H1 (cell line): Measurements from ENCODE around the gene OR8B3. TPM values are rescaled to one million over a fixed set of nuclear protein-coding genes. Genes with fewer than 3 reads are reported as not detected.

Source experiments
- CTCF ChIA-PET: fragments of 300-600 bp; sonication (Branson Sonifier 250); formaldehyde crosslinking; loops from one replicate; lab custom pipeline; 2021; ENCODE audit not compliant: partially characterized antibody; lab: Charles Lee
- POLR2A ChIA-PET: fragments of 300-600 bp; sonication (Branson Sonifier 250); formaldehyde crosslinking; loops from one replicate; lab custom pipeline; 2021; ENCODE audit warnings: inconsistent platforms; ENCODE audit not compliant: partially characterized antibody; lab: Charles Lee
- DNase-seq, 2 experiments: peaks; one replicate each; pipeline versions ENCODE4 v3.0.0 to v3.0.0-alpha.2; 2010 to 2022; ENCODE audit warnings: low spot score in 2 of 2, low read depth in 1 of 2, mixed read lengths in 1 of 2
- FAIRE-seq: peaks from 2 replicates; lab custom pipeline; 2011; peaks lifted over from hg19 to GRCh38; lab: Jason Lieb, UNC
- H2AFZ ChIP-seq: 2 replicates; pipeline ENCODE4 v1.8.1; 2012; ENCODE audit warnings: low read length, inconsistent platforms
- H2AK5ac ChIP-seq: 2 replicates; pipeline ENCODE4 v1.6.1; 2013; ENCODE audit warnings: low read depth, low read length
- H2BK120ac ChIP-seq: replicated peaks from 2 replicates; pipeline ENCODE3; 2013; ENCODE audit warnings: low read depth, low read length, inconsistent platforms
- H2BK12ac ChIP-seq: 2 replicates; pipeline ENCODE4 v1.6.1; 2013; ENCODE audit warnings: low read depth, low read length
- H2BK15ac ChIP-seq: 2 replicates; pipeline ENCODE4 v1.6.1; 2013; ENCODE audit warnings: low read length
- H2BK20ac ChIP-seq: 2 replicates; pipeline ENCODE4 v1.6.1; 2013; ENCODE audit warnings: low read length
- H2BK5ac ChIP-seq: 2 replicates; pipeline ENCODE4 v1.6.1; 2013; ENCODE audit warnings: low read depth, low read length
- H3K14ac ChIP-seq: 2 replicates; pipeline ENCODE4 v1.6.1; 2013; ENCODE audit warnings: inconsistent platforms; ENCODE audit not compliant: insufficient read length
- H3K18ac ChIP-seq: 2 replicates; pipeline ENCODE4 v1.6.1; 2013; ENCODE audit warnings: low read length; ENCODE audit errors: extremely low read depth
- H3K23ac ChIP-seq: 2 replicates; pipeline ENCODE4 v1.6.1; 2013; ENCODE audit warnings: inconsistent platforms; ENCODE audit not compliant: insufficient read length
- H3K23me2 ChIP-seq: 2 replicates; pipeline ENCODE4 v1.6.1; 2013; ENCODE audit warnings: low read depth, low read length
- H3K27ac ChIP-seq: 2 replicates; pipeline ENCODE4 v1.6.1; 2011; ENCODE audit warnings: low read depth, low read length, inconsistent platforms
- H3K27me3 ChIP-seq, 4 experiments: replicated peaks in 1 of 4; 1 replicate in 1 of 4; 2 replicates in 3 of 4; pipeline versions ENCODE4 v1.6.1 to v1.8.1; 2011 to 2013; ENCODE audit warnings: low read length in 3 of 4, mild to moderate bottlenecking in 3 of 4, inconsistent platforms in 2 of 4, mixed read lengths in 2 of 4, moderate library complexity in 1 of 4; ENCODE audit not compliant: control insufficient read depth in 3 of 4, insufficient read depth in 3 of 4; ENCODE audit errors: extremely low read depth in 1 of 4
- H3K36me3 ChIP-seq, 4 experiments: 2 replicates each; pipeline versions ENCODE4 v1.6.1 to v1.8.1; 2011 to 2013; ENCODE audit warnings: mild to moderate bottlenecking in 4 of 4, low read length in 3 of 4, moderate library complexity in 2 of 4, control low read depth in 1 of 4, inconsistent platforms in 1 of 4; ENCODE audit not compliant: insufficient read depth in 4 of 4, control insufficient read depth in 2 of 4
- H3K4ac ChIP-seq: replicated peaks from 2 replicates; pipeline ENCODE3; 2013; ENCODE audit warnings: low read length, low read depth, mixed read lengths, inconsistent platforms; ENCODE audit not compliant: insufficient read length
- H3K4me1 ChIP-seq, 4 experiments: replicated peaks in 1 of 4; 1 replicate in 1 of 4; 2 replicates in 3 of 4; pipeline versions ENCODE4 v1.6.1 to v1.8.1; 2011 to 2013; ENCODE audit warnings: low read length in 3 of 4, inconsistent platforms in 2 of 4, mixed read lengths in 1 of 4; ENCODE audit not compliant: insufficient read depth in 4 of 4, control insufficient read depth in 3 of 4
- H3K4me2 ChIP-seq, 2 experiments: 2 replicates each; pipeline versions ENCODE4 v1.6.1 to v1.8.1; 2011 to 2013; ENCODE audit warnings: low read depth in 2 of 2, low read length in 2 of 2, control low read depth in 1 of 2, inconsistent platforms in 1 of 2, mild to moderate bottlenecking in 1 of 2; ENCODE audit not compliant: insufficient read depth in 1 of 2
- H3K4me3 ChIP-seq, 4 experiments: fragments of 200-600, 300-600 bp in 1 of 4; sonication (generic), shearing (Covaris generic), sonication (Bioruptor Twin) in 1 of 4; 2 replicates each; pipeline versions ENCODE4 v1.5.1 to v1.8.1; 2011 to 2016; ENCODE audit warnings: low read length in 4 of 4, low read depth in 3 of 4, control low read depth in 2 of 4, inconsistent platforms in 2 of 4, mild to moderate bottlenecking in 2 of 4, mixed read lengths in 1 of 4, moderate library complexity in 1 of 4; ENCODE audit not compliant: insufficient read depth in 2 of 4; ENCODE audit errors: extremely low read depth in 1 of 4
- H3K56ac ChIP-seq: replicated peaks from 2 replicates; pipeline ENCODE3; 2013; ENCODE audit warnings: low read depth, mild to moderate bottlenecking, mixed read lengths, low read length, inconsistent platforms; ENCODE audit not compliant: insufficient read length
- H3K79me1 ChIP-seq: 2 replicates; pipeline ENCODE4 v1.6.1; 2013; ENCODE audit warnings: low read depth, low read length, control low read depth
- H3K79me2 ChIP-seq, 2 experiments: 2 replicates each; pipeline versions ENCODE4 v1.6.1 to v1.8.1; 2012 to 2013; ENCODE audit warnings: low read length in 2 of 2, mild to moderate bottlenecking in 2 of 2, inconsistent platforms in 1 of 2; ENCODE audit not compliant: insufficient read depth in 2 of 2, control insufficient read depth in 1 of 2
- H3K9ac ChIP-seq, 4 experiments: replicated peaks in 1 of 4; 1 replicate in 1 of 4; 2 replicates in 3 of 4; pipeline versions ENCODE4 v1.6.1 to v1.8.1; 2011 to 2013; ENCODE audit warnings: low read depth in 3 of 4, low read length in 3 of 4, control low read depth in 2 of 4, mild to moderate bottlenecking in 2 of 4, moderate library complexity in 2 of 4, inconsistent platforms in 1 of 4; ENCODE audit errors: extremely low read depth in 1 of 4
- H3K9me3 ChIP-seq, 2 experiments: 2 replicates each; pipeline versions ENCODE4 v1.6.1 to v1.8.1; 2012 to 2013; ENCODE audit warnings: mild to moderate bottlenecking in 2 of 2, moderate library complexity in 2 of 2, control low read depth in 1 of 2, inconsistent platforms in 1 of 2, low read depth in 1 of 2, low read length in 1 of 2, mixed read lengths in 1 of 2; ENCODE audit not compliant: insufficient read depth in 2 of 2
- H4K20me1 ChIP-seq, 2 experiments: replicated peaks in 1 of 2; 2 replicates each; pipeline versions ENCODE3 to v1.8.1; 2011 to 2013; ENCODE audit warnings: inconsistent platforms in 2 of 2, low read length in 2 of 2, mild to moderate bottlenecking in 1 of 2; ENCODE audit not compliant: insufficient read depth in 2 of 2, control insufficient read depth in 1 of 2
- H4K5ac ChIP-seq: 2 replicates; pipeline ENCODE4 v1.6.1; 2013; ENCODE audit warnings: low read length, low read depth, mixed read lengths, inconsistent platforms; ENCODE audit not compliant: insufficient read length
- H4K8ac ChIP-seq: 2 replicates; pipeline ENCODE4 v1.8.0; 2013; ENCODE audit warnings: mild to moderate bottlenecking, moderate library complexity, low read length, inconsistent platforms; ENCODE audit not compliant: insufficient read depth; ENCODE audit errors: extremely low read depth
- H4K91ac ChIP-seq: replicated peaks from 2 replicates; pipeline ENCODE3; 2013; ENCODE audit warnings: low read length, mixed read lengths, inconsistent platforms; ENCODE audit not compliant: insufficient read length
- BCL11A ChIP-seq, 2 experiments: IDR thresholded peaks; one replicate each; pipeline ENCODE4 v1.6.1; 2011; ENCODE audit warnings: low read depth in 2 of 2, low read length in 2 of 2, mild to moderate bottlenecking in 2 of 2
- POU5F1 ChIP-seq: IDR thresholded peaks from 2 replicates; pipeline ENCODE4 v1.6.1; 2011; ENCODE audit warnings: low read depth, mild to moderate bottlenecking, low read length, moderate library complexity
- RNF2 ChIP-seq: fragments of 200-900, 300-1000 bp; sonication (generic); IDR thresholded peaks from 2 replicates; pipeline ENCODE4 v1.7.1; 2016; ENCODE audit warnings: borderline replicate concordance, low read depth, mild to moderate bottlenecking, antibody characterized with exemption, low read length; ENCODE audit not compliant: poor library complexity, severe bottlenecking; ENCODE audit errors: missing control alignments
- RXRA ChIP-seq: IDR thresholded peaks from 2 replicates; pipeline ENCODE4 v1.6.1; 2011; ENCODE audit warnings: low read depth, mild to moderate bottlenecking, low read length, moderate library complexity; ENCODE audit not compliant: insufficient read depth
- SP4 ChIP-seq: IDR thresholded peaks from 2 replicates; pipeline ENCODE4 v1.6.1; 2012; ENCODE audit warnings: low read length, inconsistent platforms
- TEAD4 ChIP-seq: IDR thresholded peaks from 2 replicates; pipeline ENCODE4 v1.6.1; 2012; ENCODE audit warnings: low read depth, low read length, inconsistent platforms, mixed read lengths
- long read RNA-seq, 2 experiments: library from RNA in 1 of 2; library from capped mRNA in 1 of 2; stranded (forward); transcript quantifications; one replicate each; pipeline ENCODE4 v2.0.0, GENCODE V29; 2021; ENCODE audit warnings: inconsistent platforms in 1 of 2
- polyA minus RNA-seq, 3 experiments: library from RNA; depleted of rRNA, polyadenylated mRNA; stranded (reverse); fragments of >200 nt; gene quantifications; 1 replicate in 2 of 3; 2 replicates in 1 of 3; pipeline ENCODE4 v1.2.3, GENCODE V29; 2011
- polyA plus RNA-seq, 7 experiments: library from polyadenylated mRNA; depleted of rRNA in 3 of 7; stranded (reverse) in 5 of 7; unstranded in 2 of 7; fragments of >200 nt in 5 of 7; fragments of 200-250 nt in 2 of 7; gene quantifications; 1 replicate in 5 of 7; 2 replicates in 1 of 7; 4 replicates in 1 of 7; pipeline versions ENCODE4 v1.2.1 to v1.2.3, GENCODE V29; 2011 to 2013; ENCODE audit warnings: missing spikeins in 2 of 7, mixed read lengths in 2 of 7
- total RNA-seq: library from RNA; stranded (reverse); fragmentation: NEBNext Ultra II Directional; extraction: Animal tissue kit (Norgen Biotek cat#: 25700); gene quantifications from 2 replicates; pipeline ENCODE4 v1.2.1, GENCODE V29; 2021

The OR8B3 gene
- total RNA-seq (not detected in 2 replicates), polyA plus RNA-seq (2011; rRNA removed) (not detected in 2 replicates), polyA minus RNA-seq (2011; rRNA and poly(A)+ RNA removed) (not detected in 2 replicates)
- not detected for polyA plus RNA-seq (2011; cell fraction: cytosol; rRNA removed)
- polyA plus RNA-seq (2011; cell fraction: nucleus; rRNA removed): not detected
- polyA plus RNA-seq (2012, experiment 1 of 2): not detected in 4 replicates
- polyA plus RNA-seq (2012, experiment 2 of 2): not detected
- not detected for polyA plus RNA-seq (2013, experiment 1 of 2)
- not detected for polyA plus RNA-seq (2013, experiment 2 of 2)
- not detected for polyA minus RNA-seq (2011; cell fraction: cytosol; rRNA and poly(A)+ RNA removed)
- polyA minus RNA-seq (2011; cell fraction: nucleus; rRNA and poly(A)+ RNA removed): not detected
- long read RNA-seq, experiment 1: 0 reads
- long read RNA-seq, experiment 2: 0 reads

- no peaks in the 10 kb centered on the region for H3K27me3 ChIP-seq
- H3K27ac ChIP-seq: no peak within 1 kb of the TSS
- no peak within 1 kb of the TSS for H2AFZ ChIP-seq
- no peak within 1 kb of the TSS for H4K91ac ChIP-seq
- H3K56ac ChIP-seq: no peak within 1 kb of the TSS
- no peak for TF ChIP-seq BCL11A (IDR thresholded peaks at IDR 0.05; ENCODE audit: low read depth in 2 of 2, low read length in 2 of 2)
- TF ChIP-seq SP4: no peak
- no peak for TF ChIP-seq RXRA
- no peak for TF ChIP-seq POU5F1
- no peak for TF ChIP-seq RNF2
- TF ChIP-seq TEAD4: no peak
- H3K4me1 ChIP-seq: no peaks in the 10 kb centered on the region
- H3K79me2 ChIP-seq: no peaks in the 10 kb centered on the region
- H2BK20ac ChIP-seq: no peak within 1 kb of the TSS
- H3K4me2 ChIP-seq: no peak within 1 kb of the TSS
- no peak within 1 kb of the TSS for H2BK120ac ChIP-seq
- no peak within 1 kb of the TSS for H3K9ac ChIP-seq
- no peak within 1 kb of the TSS for H2BK15ac ChIP-seq
- ChIA-PET CTCF (interaction anchor here (0.7 kb wide), 1 partner anchor 242 kb away, joined by 3 read pairs; no protein-coding TSS in a partner anchor), POLR2A (no interaction called here)
- H4K20me1 ChIP-seq: no peaks in the 10 kb centered on the region
- no peaks in the 10 kb centered on the region for H3K23me2 ChIP-seq
- H2BK5ac ChIP-seq: no peak within 1 kb of the TSS
- FAIRE-seq (no peak), DNase-seq (no peak)
- H3K4ac ChIP-seq: no peak within 1 kb of the TSS
- no peak within 1 kb of the TSS for H3K4me3 ChIP-seq
- H2BK12ac ChIP-seq: no peak within 1 kb of the TSS
- no peaks in the 10 kb centered on the region for H3K36me3 ChIP-seq
- no peak within 1 kb of the TSS for H2AK5ac ChIP-seq
- H3K18ac ChIP-seq: no peak within 1 kb of the TSS
- H4K8ac ChIP-seq: no peak within 1 kb of the TSS
- H3K14ac ChIP-seq: no peak within 1 kb of the TSS
- H4K5ac ChIP-seq: no peak within 1 kb of the TSS
- H3K23ac ChIP-seq: no peak within 1 kb of the TSS
- no peaks in the 10 kb centered on the region for H3K9me3 ChIP-seq
- no peaks in the 10 kb centered on the region for H3K79me1 ChIP-seq
Observed at GRCh38 chr11:124398924-124399323, at the start of gene OR8B3. Gene OR8B3 (minus strand): TSS chr11:124399024. CDS start chr11:124397351, 1,673 bp downstream.
